HG03469 (cell line): ENCODE results near the gene PRLR.

Experiments
- ATAC-seq: cut with Tn5 transposase; IDR thresholded peaks from one replicate; pipeline ENCODE4 v1.9.1; 2021; ENCODE audit warnings: mild to moderate bottlenecking, moderate library complexity, moderate number of reproducible peaks; ENCODE audit not compliant: unreplicated experiment

PRLR gene

GRCh38 chr5:35009657-35010056, 220.6 kb downstream of the PRLR start:
- no peak for ATAC-seq

GRCh38 chr5:35009019-35009418, 221.3 kb downstream of the PRLR start:
- ATAC-seq = no peak

- no peak for ATAC-seq
These were observed 225.5 kb downstream of the PRLR start for GRCh38 chr5:35004771-35005170.

- no peak for ATAC-seq
These were observed 226.1 kb downstream of the PRLR start for GRCh38 chr5:35004200-35004599.

GRCh38 chr5:35003018-35003957, 227.0 kb downstream of the PRLR start:
- ATAC-seq = peak; percentile 42

GRCh38 chr5:35002459-35002858, 227.8 kb downstream of the PRLR start:
- no peak for ATAC-seq

- no peak for ATAC-seq
These were observed 228.4 kb downstream of the PRLR start for GRCh38 chr5:35001842-35002241.
